Duodenal mucosa (tissue), 2 donors: ENCODE data around the gene LIPG.
"Not testable (repeated sequence)": the region's sequence is repeated elsewhere in the genome, so short reads cannot be mapped to it uniquely, and the experiment has no call there.

Source experiments
- H3K27ac ChIP-seq: one replicate; pipeline ENCODE4 v1.7.0; 2013; ENCODE audit warnings: low read depth, low read length
- H3K27me3 ChIP-seq, 2 donors: one replicate each; pipeline ENCODE4 v1.7.0; 2013; ENCODE audit warnings: low read length in 2 of 2, control low read depth in 1 of 2; ENCODE audit not compliant: insufficient read depth in 2 of 2, control insufficient read depth in 1 of 2
- H3K36me3 ChIP-seq, 2 donors: one replicate each; pipeline ENCODE4 v1.7.0; 2013; ENCODE audit warnings: low read length in 2 of 2, control low read depth in 1 of 2; ENCODE audit not compliant: insufficient read depth in 2 of 2, control insufficient read depth in 1 of 2
- H3K4me1 ChIP-seq, 2 donors: one replicate each; pipeline ENCODE4 v1.7.0; 2013; ENCODE audit warnings: low read length in 2 of 2, control low read depth in 1 of 2; ENCODE audit not compliant: insufficient read depth in 2 of 2, control insufficient read depth in 1 of 2
- H3K4me3 ChIP-seq, 2 donors: one replicate each; pipeline ENCODE4 v1.7.0; 2013; ENCODE audit warnings: low read length in 2 of 2, low read depth in 1 of 2
- H3K9ac ChIP-seq, 2 donors: one replicate each; pipeline ENCODE4 v1.7.0; 2013; ENCODE audit warnings: low read length in 2 of 2, low read depth in 1 of 2
- H3K9me3 ChIP-seq, 2 donors: one replicate each; pipeline ENCODE4 v1.7.0; 2013; ENCODE audit warnings: low read length in 2 of 2, control low read depth in 1 of 2; ENCODE audit not compliant: control insufficient read depth in 1 of 2

LIPG gene

DNA sequence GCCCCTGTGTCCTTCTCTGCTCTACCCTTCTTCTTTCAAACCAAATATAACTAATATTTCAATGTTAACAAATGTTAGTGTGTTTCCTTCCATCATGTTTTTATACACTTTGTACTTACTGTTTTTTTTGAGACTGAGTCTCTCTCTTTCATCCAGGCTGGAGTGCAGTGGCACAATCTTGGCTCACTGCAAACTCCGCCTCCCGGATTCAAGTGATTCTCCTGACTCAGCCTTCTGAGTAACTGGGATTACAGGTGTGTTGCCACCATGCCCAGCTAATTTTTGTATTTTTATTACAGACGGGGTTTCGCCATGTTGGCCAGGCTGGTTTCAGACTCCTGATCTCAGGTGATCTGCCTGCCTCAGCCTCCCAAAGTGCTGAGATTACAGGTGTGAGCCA lies 23.1 kb downstream of the LIPG start:
- H3K4me3 ChIP-seq, H3K27me3 ChIP-seq, H3K9ac ChIP-seq, H3K9me3 ChIP-seq, H3K27ac ChIP-seq: not testable (repeated sequence)
- peaks cover 9 to 39% of the 10 kb centered on the region in 2 donors for H3K36me3 ChIP-seq
- peaks cover 12 to 28% of the 10 kb centered on the region in 2 donors for H3K4me1 ChIP-seq

DNA sequence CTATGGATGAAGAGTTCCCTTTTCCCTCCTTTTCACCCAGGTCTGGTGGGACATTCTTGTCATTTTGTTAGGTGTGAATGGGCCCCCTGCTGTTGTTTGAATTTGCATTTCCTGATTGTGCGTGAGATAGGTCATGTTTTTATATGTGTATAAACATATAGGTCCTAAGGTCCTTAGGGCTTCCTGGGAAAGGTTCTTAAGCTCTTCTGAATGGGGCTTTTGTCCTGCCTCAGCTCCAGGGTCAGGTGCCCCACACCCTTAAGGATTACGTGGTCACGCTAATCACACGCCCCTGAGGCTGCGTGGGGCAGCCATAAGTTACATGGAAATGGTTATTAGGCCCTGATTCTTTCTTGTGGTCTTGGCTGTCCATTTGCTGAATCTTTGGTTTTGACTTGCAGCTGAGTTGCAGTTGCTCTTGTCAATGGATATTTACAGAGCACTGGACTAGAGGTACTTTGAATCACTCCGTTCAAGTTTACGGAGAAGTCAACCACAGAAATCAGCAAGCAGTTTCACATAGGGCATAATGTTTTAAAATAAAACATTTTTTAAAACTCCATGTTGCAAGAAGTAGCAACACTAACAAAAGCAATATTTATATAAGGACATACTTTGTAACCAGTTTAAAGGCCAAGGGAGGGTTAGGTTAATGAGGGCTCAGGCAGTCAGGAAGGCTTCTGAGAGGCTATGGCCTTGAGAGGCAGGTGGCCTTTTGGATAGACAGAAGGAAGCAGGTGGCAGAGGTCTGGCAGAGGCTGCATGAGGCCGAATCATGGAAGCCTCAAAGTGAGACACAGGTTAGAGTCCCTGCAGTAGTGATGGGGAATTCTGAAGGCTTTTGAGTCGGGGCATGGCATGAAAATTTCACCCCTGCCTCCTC lies 24.2 kb downstream of the LIPG start:
- no peak overlapping the region for H3K4me3 ChIP-seq

DNA sequence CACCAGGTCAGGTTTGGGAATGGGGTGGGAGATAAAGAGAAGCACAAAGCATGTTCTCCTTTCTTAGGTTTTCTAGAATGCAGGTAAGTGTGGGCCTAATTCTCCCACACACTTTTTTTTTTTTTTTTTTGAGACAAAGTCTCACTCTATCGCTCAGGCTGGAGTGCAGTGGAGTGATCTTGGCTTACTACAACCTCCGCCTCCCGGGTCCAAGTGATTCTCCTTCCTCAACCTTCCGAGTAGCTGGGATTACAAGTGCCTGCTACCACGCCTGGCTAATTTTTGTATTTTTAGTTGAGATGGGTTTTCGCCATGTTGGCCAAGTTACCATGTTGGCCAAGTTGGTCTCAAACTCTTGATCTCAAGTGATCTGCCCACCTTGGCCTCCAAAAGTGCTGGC lies 26.3 kb downstream of the LIPG start:
- no peak overlapping the region for H3K27ac ChIP-seq

More for the DNA sequence above, 24.2 kb downstream of the LIPG start:
- H3K9ac ChIP-seq, result no peak overlapping the region
- peaks cover 23 to 38% of the 10 kb centered on the region in 2 donors for H3K4me1 ChIP-seq
- H3K27ac ChIP-seq, result no peak overlapping the region
- H3K27me3 ChIP-seq, result no peaks in the 10 kb centered on the region
- H3K36me3 ChIP-seq, result peaks cover 9 to 32% of the 10 kb centered on the region in 2 donors
- no peaks in the 10 kb centered on the region for H3K9me3 ChIP-seq

DNA sequence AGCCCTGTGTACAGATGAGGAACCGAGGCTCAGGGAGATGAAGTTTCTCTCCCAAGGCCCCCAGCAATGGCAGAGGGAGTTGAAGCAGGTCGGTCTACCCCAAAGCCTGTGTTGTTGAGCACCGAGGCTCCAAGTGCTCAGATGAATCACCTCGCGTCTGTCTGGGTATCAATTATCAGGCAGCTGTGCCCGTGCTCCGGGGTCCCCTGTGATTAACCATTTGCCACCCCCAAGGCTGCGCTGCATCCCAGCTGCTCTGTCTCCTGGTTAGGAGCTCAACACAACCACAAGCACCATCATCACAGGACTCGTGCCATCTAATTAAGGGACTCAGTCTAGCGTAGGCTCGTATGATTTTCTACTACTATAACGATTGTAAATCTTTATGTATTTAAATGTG lies 27.1 kb downstream of the LIPG start:
- no peaks in the 10 kb centered on the region for H3K27me3 ChIP-seq
- H3K4me1 ChIP-seq, result peaks cover 34 to 52% of the 10 kb centered on the region in 2 donors
- H3K9me3 ChIP-seq, result no peaks in the 10 kb centered on the region
- H3K27ac ChIP-seq, result no peak overlapping the region
- H3K9ac ChIP-seq, result peak overlapping the region in 1 of 2 donors; percentile 16
- peaks cover 9 to 10% of the 10 kb centered on the region in 2 donors for H3K36me3 ChIP-seq
- H3K4me3 ChIP-seq, result no peak overlapping the region

More for the DNA sequence above, 26.3 kb downstream of the LIPG start:
- Histone ChIP-seq H3K36me3 (peaks cover 9 to 18% of the 10 kb centered on the region in 2 donors), H3K4me3 (no peak overlapping the region), H3K9me3 (no peaks in the 10 kb centered on the region), H3K9ac (no peak overlapping the region), H3K4me1 (peaks cover 34 to 52% of the 10 kb centered on the region in 2 donors), H3K27me3 (no peaks in the 10 kb centered on the region)

DNA sequence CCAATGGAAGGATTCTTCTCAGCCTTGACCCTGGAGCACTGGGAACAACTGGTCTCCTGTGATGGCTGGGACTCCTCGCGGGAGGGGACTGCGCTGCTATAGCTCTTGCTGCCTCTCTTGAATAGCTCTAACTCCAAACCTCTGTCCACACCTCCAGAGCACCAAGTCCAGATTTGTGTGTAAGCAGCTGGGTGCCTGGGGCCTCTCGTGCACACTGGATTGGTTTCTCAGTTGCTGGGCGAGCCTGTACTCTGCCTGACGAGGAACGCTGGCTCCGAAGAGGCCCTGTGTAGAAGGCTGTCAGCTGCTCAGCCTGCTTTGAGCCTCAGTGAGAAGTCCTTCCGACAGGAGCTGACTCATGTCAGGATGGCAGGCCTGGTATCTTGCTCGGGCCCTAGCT lies 28.8 kb downstream of the LIPG start:
- no peaks in the 10 kb centered on the region for H3K9me3 ChIP-seq
- H3K9ac ChIP-seq, result peak overlapping the region; percentile 21 to 41
- H3K36me3 ChIP-seq, result peaks cover 9 to 10% of the 10 kb centered on the region in 2 donors
- H3K4me1 ChIP-seq, result peaks cover 33 to 48% of the 10 kb centered on the region in 2 donors
- no peaks in the 10 kb centered on the region for H3K27me3 ChIP-seq
- H3K27ac ChIP-seq, result peak overlapping the region; percentile 69
- H3K4me3 ChIP-seq, result peak overlapping the region in 1 of 2 donors; percentile 2

DNA sequence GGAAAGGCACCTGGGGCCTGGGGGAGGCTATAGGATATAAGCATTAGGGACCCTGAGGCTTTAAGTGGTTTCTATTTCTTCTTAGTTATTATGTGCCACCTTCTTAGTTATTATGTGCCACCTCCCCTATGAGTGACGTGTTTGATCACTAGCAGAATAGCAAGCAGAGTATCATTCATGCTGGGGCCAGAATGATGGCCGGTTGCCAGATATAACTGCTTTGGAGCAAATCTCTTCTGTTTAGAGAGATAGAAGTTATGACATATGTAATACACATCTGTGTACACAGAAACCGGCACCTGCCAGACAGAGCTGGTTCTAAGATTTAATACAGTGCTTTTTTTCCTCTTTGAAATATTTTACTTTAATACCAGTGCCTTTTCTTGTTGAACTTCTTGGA lies 29.4 kb downstream of the LIPG start:
- H3K4me3 ChIP-seq, result peak overlapping the region in 1 of 2 donors; percentile 9

DNA sequence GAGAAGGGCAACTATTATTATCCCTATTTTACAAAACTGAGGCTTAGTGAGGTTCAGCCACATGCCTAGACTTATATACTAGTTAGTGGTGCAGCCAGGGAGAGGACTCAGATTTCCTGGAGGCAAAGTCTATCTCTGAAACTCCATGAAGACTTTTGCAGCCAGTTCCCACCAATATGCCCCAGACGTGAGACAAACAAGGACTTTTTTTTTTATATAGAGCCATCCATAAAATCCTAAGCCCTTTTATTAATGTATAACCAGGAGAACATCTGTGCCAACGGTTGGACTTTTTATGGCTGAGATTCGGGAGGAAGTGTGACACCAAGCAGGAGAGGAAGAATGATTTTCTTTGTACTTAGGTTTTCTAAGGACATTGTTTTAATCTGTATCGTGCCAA lies 29.9 kb downstream of the LIPG start:
- H3K27ac ChIP-seq, result no peak overlapping the region
- H3K9me3 ChIP-seq, result no peaks in the 10 kb centered on the region
- H3K4me1 ChIP-seq, result peaks cover 26 to 37% of the 10 kb centered on the region in 2 donors
- H3K27me3 ChIP-seq, result no peaks in the 10 kb centered on the region
- H3K9ac ChIP-seq, result no peak overlapping the region
- H3K4me3 ChIP-seq, result peak overlapping the region in 1 of 2 donors; percentile 9
- peaks cover 9 to 10% of the 10 kb centered on the region in 2 donors for H3K36me3 ChIP-seq

More for the DNA sequence above, 29.4 kb downstream of the LIPG start:
- H3K27me3 ChIP-seq, result no peaks in the 10 kb centered on the region
- H3K27ac ChIP-seq, result no peak overlapping the region
- H3K36me3 ChIP-seq, result peaks cover 9 to 10% of the 10 kb centered on the region in 2 donors
- peaks cover 27 to 41% of the 10 kb centered on the region in 2 donors for H3K4me1 ChIP-seq
- H3K9ac ChIP-seq, result peak overlapping the region in 1 of 2 donors; percentile 21
- H3K9me3 ChIP-seq, result no peaks in the 10 kb centered on the region

DNA sequence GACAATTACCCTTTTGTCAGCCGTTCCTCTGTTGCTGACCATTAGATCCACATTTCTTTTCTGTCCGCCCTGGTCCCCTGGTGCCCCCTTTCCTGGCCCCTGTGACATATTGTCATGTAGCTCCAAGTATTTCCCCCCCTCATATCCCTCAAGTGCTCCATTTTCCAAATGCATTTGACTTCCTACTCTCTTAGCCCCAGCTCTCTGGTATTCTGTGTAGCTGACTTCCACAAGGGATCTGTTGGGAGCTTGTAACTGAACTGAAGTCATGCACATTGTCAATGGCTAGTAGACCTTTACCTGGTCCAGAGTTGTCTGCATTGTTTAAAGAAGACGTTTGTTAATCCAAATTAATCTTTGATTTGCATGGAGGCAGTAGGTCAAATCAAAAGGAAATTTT lies 34.8 kb downstream of the LIPG start:
- no peaks in the 10 kb centered on the region for H3K36me3 ChIP-seq
- H3K9me3 ChIP-seq, result no peaks in the 10 kb centered on the region
- no peak overlapping the region for H3K27ac ChIP-seq
- H3K9ac ChIP-seq, result no peak overlapping the region
- H3K4me1 ChIP-seq, result peaks cover 5 to 7% of the 10 kb centered on the region in 2 donors
- no peaks in the 10 kb centered on the region for H3K27me3 ChIP-seq
- no peak overlapping the region for H3K4me3 ChIP-seq

DNA sequence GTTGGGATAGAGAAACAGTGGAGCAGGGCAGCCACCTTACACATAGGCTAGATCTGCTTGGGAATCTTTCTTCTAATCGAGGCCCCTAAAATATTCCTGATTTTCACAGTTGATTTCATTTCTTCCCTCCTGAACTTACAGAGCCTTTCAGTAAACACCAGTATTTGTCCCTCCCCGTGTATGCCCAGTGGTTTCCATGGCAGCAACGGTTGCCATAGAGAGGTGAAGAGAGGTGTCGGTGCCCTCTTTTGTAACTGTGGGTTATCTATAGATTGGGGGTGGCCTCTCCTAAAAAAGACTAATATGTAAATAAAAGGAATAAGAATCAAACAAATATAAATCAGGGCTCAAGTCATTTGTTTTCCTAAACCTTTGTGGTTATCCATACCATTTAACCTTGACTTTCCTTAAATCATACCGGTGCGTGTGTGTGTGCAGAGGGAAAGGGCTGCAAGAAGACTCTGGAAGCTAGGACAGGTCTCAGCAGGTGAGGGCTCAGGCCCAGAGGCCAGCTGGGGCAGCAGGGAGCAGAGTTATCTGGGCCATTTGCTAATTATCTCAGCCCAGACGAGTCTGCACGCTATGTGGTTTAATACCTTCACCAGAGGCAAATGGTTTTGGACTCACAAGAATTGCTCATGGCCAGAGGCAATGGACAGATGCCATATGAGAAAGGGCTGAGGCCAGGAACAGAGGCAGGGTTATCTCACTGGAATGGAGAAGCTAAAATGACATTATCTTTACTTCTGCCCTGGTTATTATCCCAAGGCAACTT lies 35.5 kb downstream of the LIPG start:
- no peaks in the 10 kb centered on the region for H3K36me3 ChIP-seq
- H3K27me3 ChIP-seq, result no peaks in the 10 kb centered on the region
- H3K4me3 ChIP-seq, result no peak overlapping the region
- no peak overlapping the region for H3K9ac ChIP-seq
- H3K27ac ChIP-seq, result no peak overlapping the region
- no peaks in the 10 kb centered on the region for H3K9me3 ChIP-seq
- peaks cover 2% of the 10 kb centered on the region in 2 donors for H3K4me1 ChIP-seq

DNA sequence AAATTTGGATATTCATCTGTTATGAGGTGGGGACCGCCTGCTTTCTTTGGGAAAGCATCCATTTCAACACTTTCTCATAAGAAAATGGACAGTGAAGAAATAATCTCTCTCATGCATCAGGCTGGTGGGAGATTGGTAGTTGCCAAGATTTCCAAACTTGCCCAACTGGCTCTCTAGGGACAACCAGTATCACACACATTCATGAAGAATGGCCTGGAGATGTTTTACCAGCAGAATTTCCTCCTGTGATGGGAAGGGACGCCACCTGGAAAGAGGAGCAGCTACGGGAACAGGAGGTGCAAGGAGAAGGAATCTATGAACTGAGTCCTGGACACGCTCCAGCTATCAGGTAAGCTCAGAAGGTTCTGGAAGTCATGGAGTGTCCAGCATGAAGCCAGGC lies 39.4 kb downstream of the LIPG start:
- no peaks in the 10 kb centered on the region for H3K36me3 ChIP-seq
- H3K4me3 ChIP-seq, result no peak overlapping the region
- peaks cover 4 to 6% of the 10 kb centered on the region in 2 donors for H3K9me3 ChIP-seq
- H3K4me1 ChIP-seq, result peaks cover 5 to 12% of the 10 kb centered on the region in 2 donors
- H3K27me3 ChIP-seq, result no peaks in the 10 kb centered on the region
- H3K9ac ChIP-seq, result no peak overlapping the region
- no peak overlapping the region for H3K27ac ChIP-seq
